Measurements from ENCODE around the gene ATRAID.

ATRAID gene

GRCh38 chr2:27250652-27251379, 39.0 kb downstream of the ATRAID start:
- DNase-seq (ENCODE audit: low read depth) = no peak

- DNase-seq (ENCODE audit: low read depth) = no peak
Observed at GRCh38 chr2:27251766-27252165, 39.9 kb downstream of the ATRAID start.

DNA sequence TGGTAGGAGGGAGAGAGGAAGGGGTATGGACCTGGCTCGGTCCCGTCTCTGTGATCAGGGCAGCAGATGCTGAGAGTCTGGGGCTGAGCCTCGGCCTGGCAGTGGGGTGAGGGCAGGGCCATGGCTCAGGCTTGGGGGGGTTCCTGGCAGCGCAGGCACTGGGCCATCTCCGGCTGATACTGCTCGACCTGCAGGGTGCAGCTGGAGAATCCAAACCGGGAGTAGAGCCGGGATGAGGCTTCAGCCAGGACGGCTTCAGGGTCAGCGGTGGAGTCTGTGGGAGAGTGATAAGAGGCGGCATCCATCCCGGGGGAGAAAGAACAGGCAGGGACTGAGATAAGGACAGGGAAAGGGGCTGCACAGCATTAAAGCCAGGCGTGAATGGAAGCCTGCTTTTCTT, 43.3 kb downstream of the ATRAID start:
- DNase-seq (ENCODE audit: low read depth) = no peak

GRCh38 chr2:27255660-27256059, 43.8 kb downstream of the ATRAID start:
- DNase-seq (ENCODE audit: low read depth) = no peak

- no peak for DNase-seq (ENCODE audit: low read depth)
Observed at GRCh38 chr2:27256855-27257454, 45.1 kb downstream of the ATRAID start.

DNA sequence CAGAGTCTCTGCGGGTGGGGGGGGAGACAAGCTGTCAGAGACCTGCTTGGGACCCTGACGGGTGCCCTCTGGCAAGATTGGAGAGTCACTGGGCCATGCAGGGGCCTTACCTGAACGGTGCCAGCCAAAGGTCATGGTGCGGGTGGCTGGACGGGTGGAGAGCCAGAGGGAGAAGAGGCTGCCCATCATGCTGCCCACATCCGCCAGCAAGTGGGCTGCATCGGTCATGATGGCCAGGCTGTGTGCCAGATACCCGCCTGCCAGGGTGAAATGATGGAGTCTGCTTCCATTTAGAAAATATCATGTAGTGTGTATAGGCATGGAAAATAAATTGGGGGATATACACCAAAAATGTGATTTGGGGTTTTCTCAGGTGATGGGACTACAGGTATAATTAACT, 46.2 kb downstream of the ATRAID start:
- DNase-seq (ENCODE audit: low read depth) = no peak

- no peak for DNase-seq (ENCODE audit: low read depth)
Observed at GRCh38 chr2:27261241-27261925, 49.5 kb downstream of the ATRAID start.

DNA sequence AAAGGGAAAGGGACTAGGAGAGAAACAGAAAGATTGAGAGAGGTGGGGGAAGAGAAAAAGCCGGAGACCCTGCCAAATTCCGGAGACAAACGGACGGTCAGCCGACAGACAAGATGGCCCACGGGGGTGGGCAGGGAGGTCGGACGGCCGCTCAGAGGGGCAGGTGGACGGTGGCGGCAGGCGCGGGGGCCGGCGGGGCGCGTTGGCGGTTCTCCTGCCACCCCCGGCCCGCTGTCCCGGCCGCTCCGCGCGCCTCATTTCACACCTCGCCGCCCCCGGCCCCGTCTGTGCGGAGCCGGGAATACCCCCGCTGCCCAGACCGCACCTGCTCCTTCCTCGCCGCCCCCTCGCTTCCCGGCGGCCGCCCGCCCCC, 50.1 kb downstream of the ATRAID start:
- no peak for DNase-seq (ENCODE audit: low read depth)

- DNase-seq (ENCODE audit: low read depth) = peak; percentile 42
Observed at GRCh38 chr2:27262379-27263286, 50.8 kb downstream of the ATRAID start, which contains the start of gene SLC30A3. TSS of gene SLC30A3 (minus strand) at chr2:27263047. CDS start at chr2:27262906, 141 bp downstream.

GRCh38 chr2:27263287-27264252, 51.7 kb downstream of the ATRAID start:
- DNase-seq (ENCODE audit: low read depth) = no peak

- no peak for DNase-seq (ENCODE audit: low read depth)
Observed at GRCh38 chr2:27264253-27264752, 52.5 kb downstream of the ATRAID start.

DNA sequence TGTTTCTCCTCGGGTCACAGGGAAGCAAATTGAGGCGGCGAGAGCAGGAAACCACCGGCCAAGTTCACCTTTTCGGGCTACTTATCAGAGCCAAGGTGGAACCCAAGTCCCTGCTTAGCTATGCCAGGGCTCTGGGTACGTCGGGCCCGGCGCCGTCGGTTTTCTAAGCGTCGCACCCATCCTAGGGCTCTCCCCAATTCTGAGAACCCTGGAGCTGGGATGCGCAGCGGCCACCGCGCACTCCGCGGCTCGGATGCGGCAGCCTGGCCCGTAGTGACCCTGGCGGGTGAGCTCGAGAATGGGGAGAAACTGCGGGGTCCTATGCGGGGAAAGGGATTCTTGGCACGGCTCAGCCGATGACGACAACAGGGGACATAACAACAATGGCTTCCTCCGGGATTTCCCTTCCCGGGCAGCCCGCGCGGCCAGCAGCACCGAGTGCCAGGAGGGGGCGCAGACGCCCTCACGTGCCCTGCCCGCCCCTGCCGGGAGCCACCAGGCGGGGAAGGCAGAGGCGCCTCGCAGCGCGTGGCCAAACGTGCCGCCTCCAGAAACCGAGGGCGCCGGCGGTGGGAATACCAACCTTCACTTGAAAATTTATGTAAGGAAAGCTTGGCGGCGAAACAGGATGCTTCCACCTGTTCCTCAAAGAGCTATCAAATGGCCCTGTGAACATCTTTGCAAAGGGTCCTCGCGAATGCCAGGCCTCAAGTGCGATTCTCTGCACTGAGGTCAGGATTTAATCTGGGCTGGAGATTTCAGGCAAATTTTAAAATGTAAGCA, 53.1 kb downstream of the ATRAID start:
- peak; percentile 43 for DNase-seq (ENCODE audit: low read depth)

- DNase-seq (ENCODE audit: low read depth) = no peak
Observed at GRCh38 chr2:27265536-27265870, 53.7 kb downstream of the ATRAID start.

Data from stimulated activated CD8-positive, alpha-beta memory T cell treated with anti-CD3 and anti-CD28 coated beads, Interleukin-12 subunit alpha, Interleukin-12 subunit beta, amount 100 ng/mL, for 1 hour (primary cell).